PC-3 (cell line): ENCODE measurements around the gene CTRL.

ENCODE experiments used
- CTCF ChIP-seq: fragments of 300-600 bp; sonication (generic); conservative IDR thresholded peaks from 2 replicates; pipeline ENCODE4 v1.5.1; 2017; ENCODE audit warnings: antibody characterized with exemption, low read depth, mild to moderate bottlenecking, low read length
- EZH2 ChIP-seq: fragments of 300-600 bp; sonication (generic); IDR thresholded peaks from one replicate; pipeline ENCODE4 v1.6.1; 2017; ENCODE audit warnings: antibody characterized with exemption, mild to moderate bottlenecking, low read length; ENCODE audit not compliant: unreplicated experiment
- EZH2phosphoT487 ChIP-seq: fragments of 300-600 bp; sonication (generic); IDR thresholded peaks from 2 replicates; pipeline ENCODE4 v1.6.1; 2018; ENCODE audit warnings: mild to moderate bottlenecking, antibody characterized with exemption, low read length, borderline replicate concordance

- TF ChIP-seq CTCF (no peak), EZH2phosphoT487 (no peak), EZH2 (no peak)
These were observed 16.7 kb downstream of the CTRL start for GRCh38 chr16:67914758-67915495.
